Osteocyte (in vitro differentiated cells): ENCODE data around the gene GGCT. TPM values are rescaled to one million over a fixed set of nuclear protein-coding genes. Genes with fewer than 3 reads are reported as not detected.

ENCODE experiments used
- DNase-seq: peaks from one replicate; pipeline ENCODE4 v3.0.0; 2021; ENCODE audit warnings: mixed read lengths; ENCODE audit not compliant: unreplicated experiment; ENCODE audit errors: extremely low spot score
- H3K27ac Mint-ChIP-seq: one replicate; pipeline ENCODE4 v1.8.0; 2021; ENCODE audit warnings: mild to moderate bottlenecking, mixed read lengths; ENCODE audit not compliant: unreplicated experiment
- H3K27me3 Mint-ChIP-seq: one replicate; pipeline ENCODE4 v1.8.0; 2021; ENCODE audit warnings: mixed read lengths; ENCODE audit not compliant: unreplicated experiment
- H3K36me3 Mint-ChIP-seq: one replicate; pipeline ENCODE4 v1.8.0; 2021; ENCODE audit warnings: mixed read lengths; ENCODE audit not compliant: unreplicated experiment
- H3K4me1 Mint-ChIP-seq: one replicate; pipeline ENCODE4 v1.8.0; 2021; ENCODE audit warnings: mixed read lengths; ENCODE audit not compliant: unreplicated experiment
- H3K4me3 Mint-ChIP-seq: one replicate; pipeline ENCODE4 v1.8.0; 2021; ENCODE audit warnings: mild to moderate bottlenecking, moderate library complexity, mixed read lengths; ENCODE audit not compliant: unreplicated experiment
- H3K9me3 Mint-ChIP-seq: one replicate; pipeline ENCODE4 v1.8.0; 2021; ENCODE audit warnings: mixed read lengths; ENCODE audit not compliant: unreplicated experiment
- total RNA-seq: library from RNA; stranded (reverse); gene quantifications from 2 replicates; pipeline ENCODE4 v1.2.1, GENCODE V29; 2021
- TF ChIP-seq, protein P1 (sequence below): fragments of 200-600 bp; sonication (generic); IDR thresholded peaks from 2 replicates; pipeline ENCODE4 v1.5.0; 2021; ENCODE audit warnings: antibody characterized with exemption, mild to moderate bottlenecking, moderate library complexity

GGCT gene
- total RNA-seq, 1 donor from 2014 or later: 24.2 TPM

DNA sequence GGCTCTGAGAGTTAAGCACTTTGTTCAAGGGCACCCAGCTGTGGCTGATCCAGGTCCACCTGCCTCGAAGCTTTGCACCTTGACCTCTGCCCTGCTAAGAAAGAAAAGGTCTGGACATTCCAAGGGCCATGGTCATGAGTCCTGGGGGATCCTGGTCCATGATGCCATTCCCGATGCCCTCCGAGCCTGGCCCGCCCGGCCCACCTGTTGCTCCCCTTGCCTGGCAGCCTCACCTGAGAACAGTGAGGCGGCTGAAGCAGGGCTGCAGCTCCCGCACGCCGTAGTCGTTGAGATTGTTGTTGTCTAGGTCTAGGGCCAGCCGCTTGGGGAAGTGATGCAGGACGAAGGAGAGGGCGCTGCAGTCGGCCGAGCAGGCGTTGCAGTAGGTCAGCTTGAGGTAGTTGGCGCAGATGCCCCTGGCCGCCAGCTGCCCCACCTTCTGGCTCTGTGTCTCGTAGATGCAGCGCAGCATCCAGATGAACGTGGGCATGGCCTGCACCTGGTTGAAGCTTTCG is 53.6 kb downstream of the GGCT start:
- Mint-ChIP-seq H3K27ac (no peak overlapping the region), H3K4me1 (peaks cover 1% of the 10 kb centered on the region), H3K4me3 (no peak overlapping the region), H3K9me3 (no peaks in the 10 kb centered on the region), H3K27me3 (no peaks in the 10 kb centered on the region), H3K36me3 (peaks cover 16% of the 10 kb centered on the region)
- TF ChIP-seq, protein P1, sequence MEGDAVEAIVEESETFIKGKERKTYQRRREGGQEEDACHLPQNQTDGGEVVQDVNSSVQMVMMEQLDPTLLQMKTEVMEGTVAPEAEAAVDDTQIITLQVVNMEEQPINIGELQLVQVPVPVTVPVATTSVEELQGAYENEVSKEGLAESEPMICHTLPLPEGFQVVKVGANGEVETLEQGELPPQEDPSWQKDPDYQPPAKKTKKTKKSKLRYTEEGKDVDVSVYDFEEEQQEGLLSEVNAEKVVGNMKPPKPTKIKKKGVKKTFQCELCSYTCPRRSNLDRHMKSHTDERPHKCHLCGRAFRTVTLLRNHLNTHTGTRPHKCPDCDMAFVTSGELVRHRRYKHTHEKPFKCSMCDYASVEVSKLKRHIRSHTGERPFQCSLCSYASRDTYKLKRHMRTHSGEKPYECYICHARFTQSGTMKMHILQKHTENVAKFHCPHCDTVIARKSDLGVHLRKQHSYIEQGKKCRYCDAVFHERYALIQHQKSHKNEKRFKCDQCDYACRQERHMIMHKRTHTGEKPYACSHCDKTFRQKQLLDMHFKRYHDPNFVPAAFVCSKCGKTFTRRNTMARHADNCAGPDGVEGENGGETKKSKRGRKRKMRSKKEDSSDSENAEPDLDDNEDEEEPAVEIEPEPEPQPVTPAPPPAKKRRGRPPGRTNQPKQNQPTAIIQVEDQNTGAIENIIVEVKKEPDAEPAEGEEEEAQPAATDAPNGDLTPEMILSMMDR: no peak
- DNase-seq: no peak

- H3K4me1 Mint-ChIP-seq: peaks cover 1% of the 10 kb centered on the region
- H3K36me3 Mint-ChIP-seq: peaks cover 16% of the 10 kb centered on the region
- H3K27ac Mint-ChIP-seq: no peak overlapping the region
- H3K27me3 Mint-ChIP-seq: no peaks in the 10 kb centered on the region
- TF ChIP-seq, protein P1: no peak
- DNase-seq: no peak
- no peaks in the 10 kb centered on the region for H3K9me3 Mint-ChIP-seq
- no peak overlapping the region for H3K4me3 Mint-ChIP-seq
Observed at GRCh38 chr7:30450240-30450982, 54.2 kb downstream of the GGCT start.

DNA sequence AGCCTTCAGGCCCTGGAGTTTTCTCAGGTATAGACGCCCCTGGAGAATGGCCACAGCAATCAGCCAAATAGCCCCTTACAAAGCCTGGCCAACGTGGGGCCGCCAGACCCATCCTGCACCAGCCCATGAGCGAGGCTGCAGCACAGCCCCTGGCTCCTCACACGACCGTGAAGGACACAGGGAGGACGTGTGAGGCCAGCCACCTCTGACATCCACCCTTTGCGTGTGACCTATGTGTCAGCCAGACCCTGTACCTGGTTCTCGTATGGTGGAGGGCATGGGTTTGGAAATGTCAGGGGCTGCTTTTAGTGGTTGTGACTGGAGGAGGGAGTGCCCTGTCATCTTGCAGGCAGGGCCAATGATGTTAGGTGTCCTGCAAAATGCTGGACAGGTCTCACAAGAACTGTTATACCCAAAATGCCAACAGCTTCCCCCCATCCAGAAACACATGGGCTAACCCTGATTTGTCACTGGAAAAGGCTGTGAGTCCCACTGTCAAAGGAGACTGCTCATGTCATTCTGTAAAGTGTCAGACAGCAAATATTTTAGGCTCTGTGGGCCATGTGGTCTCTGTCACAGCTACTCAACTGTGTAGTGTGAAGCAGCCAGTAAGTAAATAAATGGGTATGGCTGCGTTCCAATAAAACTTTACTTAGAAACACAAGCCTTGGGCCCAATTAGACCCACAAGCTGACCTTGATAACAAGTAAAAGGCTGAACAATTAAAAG is 56.0 kb downstream of the GGCT start:
- no peaks in the 10 kb centered on the region for H3K27me3 Mint-ChIP-seq
- peaks cover 1% of the 10 kb centered on the region for H3K4me1 Mint-ChIP-seq
- peaks cover 14% of the 10 kb centered on the region for H3K36me3 Mint-ChIP-seq
- TF ChIP-seq, protein P1: no peak
- no peak overlapping the region for H3K27ac Mint-ChIP-seq
- no peak overlapping the region for H3K4me3 Mint-ChIP-seq
- no peak for DNase-seq
- no peaks in the 10 kb centered on the region for H3K9me3 Mint-ChIP-seq

- DNase-seq: no peak
- TF ChIP-seq, protein P1: no peak
- Mint-ChIP-seq H3K9me3 (no peaks in the 10 kb centered on the region), H3K4me3 (no peak overlapping the region), H3K27ac (no peak overlapping the region), H3K36me3 (peaks cover 14% of the 10 kb centered on the region), H3K4me1 (peaks cover 1% of the 10 kb centered on the region), H3K27me3 (no peaks in the 10 kb centered on the region)
Observed at GRCh38 chr7:30447466-30447865, 57.2 kb downstream of the GGCT start.

Other genes starting within 250 kb of the GGCT start
- gene ZNRF2, start 220.2 kb downstream of the GGCT start, total RNA-seq: 6.8 TPM in 2 replicates
- gene NOD1, start 26.0 kb downstream of the GGCT start, total RNA-seq: 7.2 and 8.9 TPM in 2 replicates
- 320 and 346 TPM in 2 replicates for gene GARS1, start 90.0 kb upstream of the GGCT start, total RNA-seq
- gene CRHR2, start 177.6 kb upstream of the GGCT start, total RNA-seq: not detected in 2 replicates
- gene INMT, start 247.3 kb upstream of the GGCT start, total RNA-seq: 1.5 and 2.0 TPM in 2 replicates